Peyer's patch (tissue), 4 donors: Measurements from ENCODE around the gene DUS2.

ENCODE experiments used
- CTCF ChIP-seq, 6 experiments: fragments of 450-650 bp in 4 of 6; fragments of 200-600 bp in 2 of 6; sonication (generic) in 1 of 6; IDR thresholded peaks; one replicate each; pipeline ENCODE4 v1.5.1; 2017 to 2019; ENCODE audit warnings: antibody characterized with exemption in 6 of 6, mild to moderate bottlenecking in 3 of 6, moderate library complexity in 1 of 6
- POLR2A ChIP-seq, 2 donors: fragments of 450-650 bp; IDR thresholded peaks; one replicate each; pipeline ENCODE4 v1.5.1; 2017; ENCODE audit warnings: antibody characterized with exemption in 2 of 2, mild to moderate bottlenecking in 2 of 2, moderate library complexity in 2 of 2

- TF ChIP-seq CTCF (IDR thresholded peaks at IDR 0.05) (no peak), POLR2A (IDR thresholded peaks at IDR 0.05) (no peak)
These were observed 94.8 kb downstream of the DUS2 start for GRCh38 chr16:68117884-68118283.
